Heart right ventricle (tissue), 16 donors: Measurements from ENCODE around the gene UBE2O. TPM values are rescaled to one million over a fixed set of nuclear protein-coding genes. Genes with fewer than 3 reads are reported as not detected.

ENCODE experiments used
- ATAC-seq, 8 donors: fragments of 200-7000 bp; cut with Tn5 transposase; one replicate each; pipeline ENCODE4 v1.9.1; 2020; ENCODE audit warnings: mild to moderate bottlenecking in 8 of 8, moderate library complexity in 8 of 8, moderate number of reproducible peaks in 1 of 8
- DNase-seq, 2 donors: peaks; one replicate each; pipeline ENCODE4 v3.0.0-alpha.2; 2020
- H3K27ac ChIP-seq, 10 donors: fragments of 200-600 bp; sonication (generic) in 2 of 10; one replicate each; pipeline versions ENCODE4 v1.5.0 to v1.8.0; 2020 to 2022; ENCODE audit warnings: mild to moderate bottlenecking in 3 of 10
- H3K27me3 ChIP-seq, 7 donors: fragments of 200-600 bp; one replicate each; pipeline ENCODE4 v1.8.0; 2021 to 2022; ENCODE audit warnings: mild to moderate bottlenecking in 2 of 7
- H3K36me3 ChIP-seq, 9 donors: fragments of 200-600 bp; sonication (generic) in 1 of 9; one replicate each; pipeline versions ENCODE4 v1.5.0 to v1.8.0; 2020 to 2022; ENCODE audit warnings: mild to moderate bottlenecking in 2 of 9
- H3K4me1 ChIP-seq, 9 donors: fragments of 200-600 bp; sonication (generic) in 1 of 9; one replicate each; pipeline versions ENCODE4 v1.5.0 to v1.8.0; 2020 to 2022; ENCODE audit warnings: mild to moderate bottlenecking in 4 of 9
- H3K4me3 ChIP-seq, 10 donors: fragments of 200-600 bp; sonication (generic) in 2 of 10; one replicate each; pipeline versions ENCODE4 v1.5.0 to v1.8.0; 2020 to 2022; ENCODE audit warnings: mild to moderate bottlenecking in 7 of 10, moderate library complexity in 2 of 10
- H3K9me3 ChIP-seq, 11 donors: fragments of 200-600 bp in 10 of 11; sonication (generic) in 2 of 11; one replicate each; pipeline versions ENCODE4 v1.5.0 to v1.8.0; 2013 to 2022; ENCODE audit warnings: mild to moderate bottlenecking in 2 of 11, control low read depth in 1 of 11, moderate library complexity in 1 of 11
- CTCF ChIP-seq, 9 donors: fragments of 200-600 bp; sonication (generic) in 2 of 9; IDR thresholded peaks; one replicate each; pipeline versions ENCODE4 v1.5.0 to v1.8.0; 2021 to 2022; ENCODE audit warnings: antibody characterized with exemption in 9 of 9, mild to moderate bottlenecking in 5 of 9, moderate library complexity in 1 of 9
- WGBS, 2 donors: extraction: QIAGEN DNeasy Blood & Tissue Kit; methylation state at CpG; one replicate each; pipeline ENCODE4 v1.1.7; 2013; ENCODE audit warnings: inconsistent platforms in 1 of 2; 5-methylcytosine and 5-hydroxymethylcytosine counted together
- intact Hi-C, 10 donors: fragments of 100-400 bp; cut with DNase I; formaldehyde crosslinking; loops; one replicate each; pipeline versions ENCODE4 v1.11.1 to v1.14.2; 2022
- polyA plus RNA-seq, 2 donors: library from polyadenylated mRNA; stranded (reverse); fragments of 200-250 nt; gene quantifications; one replicate each; pipeline ENCODE4 v1.2.3, GENCODE V29; 2013
- total RNA-seq, 10 donors: library from RNA; stranded (reverse); fragmentation: NEBNext Ultra II Directional in 3 of 10; extraction: Animal tissue kit (Norgen Biotek cat#: 25700) in 3 of 10; gene quantifications; one replicate each; pipeline versions ENCODE4 v1.2.1 to v1.2.4, GENCODE V29; 2021 to 2023
- donor health status: Arrhythmogenic right ventricular cardiomyopathy.
- donor health status: ischemic (EF 13 %, LVEDD 7.1; RV severe dilation, severe dysfunction).
- donor health status: healthy with polysubstance abuse.
- donor health status: DM: no; HTN: yes; CAD: no.
- donor health status: DM: no; HTN: no; CAD: no.
- donor health status: ischemic (EF 25% LVEDD 6.9; RV normal size, moderate dysfunction).
- donor health status: ischemic (EF 25% LVEDD 5.7; RV mildly dilated, moderate dysfunction).
- donor health status: healthy.
- donor health status: DM: yes; HTN: yes; CAD: no.
- donor health status: Ischemic cardiomyopathy.
- donor health status: ischemic (EF 35%, LVEDD 5.7; RV mildly dilated, moderate dysfunction).
- donor health status: nonischemic (EF 11% LVEDD 7.7; RV severe dilation, severe dysfunction).
- donor health status: DM: yes; HTN: yes; CAD: no.
- donor health status: PGD.
- donor health status: ischemic (EF 29% LVEDD 5.4; RV normal size, mild dysfunction).
- donor health status: nonischemic (EF 23%, LVEDD 6.1; RV moderate dilation, normal function).

The UBE2O gene
- total and polyA plus RNA-seq, 12 donors, result 9.1 to 39.0 (median 34.3) TPM

GRCh38 chr17:76469991-76470739, 17.2 kb upstream of the UBE2O start:
- TF ChIP-seq CTCF (IDR thresholded peaks at IDR 0.05), result no peak

GRCh38 chr17:76469076-76469990, 16.4 kb upstream of the UBE2O start:
- Histone ChIP-seq H3K36me3 (peaks cover 0 to 46% (median 0%) of the 10 kb centered on the region in 9 donors), H3K27ac (no peak overlapping the region), H3K27me3 (no peaks in the 10 kb centered on the region), H3K4me3 (no peak overlapping the region), H3K4me1 (peaks cover 0 to 18% (median 7%) of the 10 kb centered on the region in 9 donors), H3K9me3 (no peaks in the 10 kb centered on the region)
- WGBS, 2 donors, result 93 to 95% methylated on average over 38 of the region's 38 CpGs
- TF ChIP-seq CTCF (IDR thresholded peaks at IDR 0.05), result no peak
- intact Hi-C loops, result no loop called here
- DNase-seq, result no peak
- ATAC-seq, result no peak

More at GRCh38 chr17:76469991-76470739, 17.2 kb upstream of the UBE2O start:
- peaks cover 0 to 18% (median 7%) of the 10 kb centered on the region in 9 donors for H3K4me1 ChIP-seq
- H3K4me3 ChIP-seq, result no peak overlapping the region
- DNase-seq (no peak), ATAC-seq (peak in 1 of 8 donors; percentile 18)
- H3K27me3 ChIP-seq, result no peaks in the 10 kb centered on the region
- 81 to 84% methylated on average over 13 of the region's 13 CpGs for WGBS, 2 donors
- H3K36me3 ChIP-seq, result peaks cover 0 to 55% (median 0%) of the 10 kb centered on the region in 9 donors
- intact Hi-C loops, result no loop called here
- no peaks in the 10 kb centered on the region for H3K9me3 ChIP-seq
- H3K27ac ChIP-seq, result no peak overlapping the region

- Histone ChIP-seq H3K27me3 (no peaks in the 10 kb centered on the region), H3K36me3 (peaks cover 0 to 39% (median 0%) of the 10 kb centered on the region in 9 donors), H3K4me3 (no peak overlapping the region), H3K4me1 (peaks cover 0 to 18% (median 7%) of the 10 kb centered on the region in 9 donors), H3K27ac (no peak overlapping the region), H3K9me3 (no peaks in the 10 kb centered on the region)
- no peak for TF ChIP-seq CTCF (IDR thresholded peaks at IDR 0.05)
- intact Hi-C loops, result no loop called here
- DNase-seq, result no peak
- 90 to 92% methylated on average over 14 of the region's 14 CpGs for WGBS, 2 donors
- no peak for ATAC-seq
Measured at GRCh38 chr17:76468634-76469010, 15.7 kb upstream of the UBE2O start.
